B cell (primary cell): ENCODE results near the gene SIGLEC6.

Source experiments
- EZH2 ChIP-seq: IDR thresholded peaks from 2 replicates; pipeline ENCODE4 v1.6.1; 2012; ENCODE audit warnings: borderline replicate concordance, low read depth, mild to moderate bottlenecking, moderate library complexity, low read length; ENCODE audit not compliant: insufficient read depth, poor library complexity, severe bottlenecking
- TF ChIP-seq, protein P1 (sequence below): fragments of 200-600 bp; IDR thresholded peaks from one replicate; pipeline ENCODE4 v1.8.0; 2022; ENCODE audit warnings: antibody characterized with exemption, mild to moderate bottlenecking

DNA sequence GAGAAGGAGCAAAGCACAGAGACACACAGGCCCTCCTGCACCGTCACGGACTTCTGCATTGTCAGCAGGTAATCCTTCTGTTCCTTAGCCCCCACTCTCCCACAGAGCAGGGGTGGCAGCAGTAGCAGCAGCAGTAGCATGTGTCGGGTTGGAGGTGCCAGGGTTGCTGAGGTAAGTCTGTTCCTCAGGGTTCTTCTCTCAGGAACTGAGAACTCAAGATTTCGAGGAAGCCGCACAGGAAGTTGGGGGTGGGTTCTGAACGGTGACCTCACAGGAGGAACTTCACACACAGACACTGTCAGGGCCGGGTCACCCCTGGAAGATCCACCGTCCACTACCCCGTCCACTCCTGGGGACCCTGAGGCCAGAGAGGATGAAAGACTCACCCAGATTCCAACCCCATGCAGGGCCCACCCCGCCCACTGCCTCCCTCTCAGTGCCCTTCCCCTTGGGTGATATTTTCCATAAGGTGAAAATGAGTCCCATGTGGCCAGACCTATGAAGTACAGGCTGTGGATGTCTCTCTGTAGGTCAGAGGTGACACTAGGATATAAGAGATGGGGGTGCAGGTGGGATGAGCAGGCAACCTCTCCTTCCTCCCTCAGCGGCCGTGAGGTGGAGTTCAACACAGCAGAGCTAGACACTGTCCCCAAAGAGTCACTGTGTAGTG, 29.7 kb downstream of the SIGLEC6 start, which contains the start of gene SIGLEC12:
- TF ChIP-seq, protein P1, sequence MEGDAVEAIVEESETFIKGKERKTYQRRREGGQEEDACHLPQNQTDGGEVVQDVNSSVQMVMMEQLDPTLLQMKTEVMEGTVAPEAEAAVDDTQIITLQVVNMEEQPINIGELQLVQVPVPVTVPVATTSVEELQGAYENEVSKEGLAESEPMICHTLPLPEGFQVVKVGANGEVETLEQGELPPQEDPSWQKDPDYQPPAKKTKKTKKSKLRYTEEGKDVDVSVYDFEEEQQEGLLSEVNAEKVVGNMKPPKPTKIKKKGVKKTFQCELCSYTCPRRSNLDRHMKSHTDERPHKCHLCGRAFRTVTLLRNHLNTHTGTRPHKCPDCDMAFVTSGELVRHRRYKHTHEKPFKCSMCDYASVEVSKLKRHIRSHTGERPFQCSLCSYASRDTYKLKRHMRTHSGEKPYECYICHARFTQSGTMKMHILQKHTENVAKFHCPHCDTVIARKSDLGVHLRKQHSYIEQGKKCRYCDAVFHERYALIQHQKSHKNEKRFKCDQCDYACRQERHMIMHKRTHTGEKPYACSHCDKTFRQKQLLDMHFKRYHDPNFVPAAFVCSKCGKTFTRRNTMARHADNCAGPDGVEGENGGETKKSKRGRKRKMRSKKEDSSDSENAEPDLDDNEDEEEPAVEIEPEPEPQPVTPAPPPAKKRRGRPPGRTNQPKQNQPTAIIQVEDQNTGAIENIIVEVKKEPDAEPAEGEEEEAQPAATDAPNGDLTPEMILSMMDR = no peak
- TF ChIP-seq EZH2 = no peak
